ENCODE data around the gene AGPAT3. TPM values are rescaled to one million over a fixed set of nuclear protein-coding genes. Genes with fewer than 3 reads are reported as not detected.

The AGPAT3 gene
- total and polyA plus RNA-seq, 2 experiments from 2014 or later = 41.0 to 51.2 TPM

GRCh38 chr21:43971992-43972255 lies 106.9 kb downstream of the AGPAT3 start:
- WGBS (ENCODE audit: low lambda C conversion rate, missing lambda C conversion rate) = 99% methylated on average over 11 of the region's 11 CpGs
- H3K36me3 ChIP-seq (replicated peaks; ENCODE audit: insufficient read depth, low read depth) = no peaks in the 10 kb centered on the region
- no peak overlapping the region for H2AFZ ChIP-seq
- H3K27ac ChIP-seq = no peak overlapping the region
- no peaks in the 10 kb centered on the region for H3K79me2 ChIP-seq
- H4K20me1 ChIP-seq (ENCODE audit: insufficient read depth, poor library complexity, severe bottlenecking) = no peaks in the 10 kb centered on the region
- no peak overlapping the region for H3K4me2 ChIP-seq
- no peaks in the 10 kb centered on the region for H3K27me3 ChIP-seq
- H3K9me2 ChIP-seq (replicated peaks; ENCODE audit: insufficient read depth) = no peaks in the 10 kb centered on the region
- TF ChIP-seq CTCF (IDR thresholded peaks at IDR 0.05; ENCODE audit: poor library complexity) (no peak), EZH2phosphoT487 (IDR thresholded peaks at IDR 0.05; ENCODE audit: low read depth, severe bottlenecking, unreplicated experiment) (no peak), EZH2 (IDR thresholded peaks at IDR 0.05; ENCODE audit: borderline replicate concordance) (no peak)
- DNase-seq (ENCODE audit: low spot score) = no peak
- H3K4me3 ChIP-seq = no peak overlapping the region
- no peaks in the 10 kb centered on the region for H3K4me1 ChIP-seq (ENCODE audit: insufficient read depth)
- no peaks in the 10 kb centered on the region for H3K9me3 ChIP-seq (ENCODE audit: low read depth)

- Histone ChIP-seq H3K79me2 (no peaks in the 10 kb centered on the region), H3K4me3 (no peak overlapping the region), H3K9me2 (replicated peaks; ENCODE audit: insufficient read depth) (no peaks in the 10 kb centered on the region), H3K4me1 (ENCODE audit: insufficient read depth) (no peaks in the 10 kb centered on the region), H3K27ac (no peak overlapping the region), H3K9me3 (ENCODE audit: low read depth) (no peaks in the 10 kb centered on the region), H2AFZ (no peak overlapping the region), H4K20me1 (ENCODE audit: insufficient read depth, poor library complexity, severe bottlenecking) (no peaks in the 10 kb centered on the region), H3K27me3 (no peaks in the 10 kb centered on the region), H3K36me3 (replicated peaks; ENCODE audit: insufficient read depth, low read depth) (no peaks in the 10 kb centered on the region), H3K4me2 (no peak overlapping the region)
- no peak for DNase-seq (ENCODE audit: low spot score)
- 73% methylated on average over 29 of the region's 29 CpGs for WGBS (ENCODE audit: low lambda C conversion rate, missing lambda C conversion rate)
- TF ChIP-seq EZH2 (IDR thresholded peaks at IDR 0.05; ENCODE audit: borderline replicate concordance) = no peak
- no peak for TF ChIP-seq CTCF (IDR thresholded peaks at IDR 0.05; ENCODE audit: poor library complexity)
- TF ChIP-seq EZH2phosphoT487 (IDR thresholded peaks at IDR 0.05; ENCODE audit: low read depth, severe bottlenecking, unreplicated experiment) = no peak
These were observed 108.0 kb downstream of the AGPAT3 start for GRCh38 chr21:43972850-43973633.

GRCh38 chr21:43973634-43973955 lies 108.6 kb downstream of the AGPAT3 start:
- 90% methylated on average over 12 of the region's 12 CpGs for WGBS (ENCODE audit: low lambda C conversion rate, missing lambda C conversion rate)
- H3K9me3 ChIP-seq (ENCODE audit: low read depth) = no peaks in the 10 kb centered on the region
- no peaks in the 10 kb centered on the region for H3K27me3 ChIP-seq
- no peaks in the 10 kb centered on the region for H3K4me1 ChIP-seq (ENCODE audit: insufficient read depth)
- H3K9me2 ChIP-seq (replicated peaks; ENCODE audit: insufficient read depth) = no peaks in the 10 kb centered on the region
- no peaks in the 10 kb centered on the region for H4K20me1 ChIP-seq (ENCODE audit: insufficient read depth, poor library complexity, severe bottlenecking)
- H3K36me3 ChIP-seq (replicated peaks; ENCODE audit: insufficient read depth, low read depth) = no peaks in the 10 kb centered on the region
- no peak overlapping the region for H2AFZ ChIP-seq
- H3K4me3 ChIP-seq = no peak overlapping the region
- no peak overlapping the region for H3K4me2 ChIP-seq
- H3K79me2 ChIP-seq = no peaks in the 10 kb centered on the region
- H3K27ac ChIP-seq = no peak overlapping the region
- DNase-seq (ENCODE audit: low spot score) = no peak
- TF ChIP-seq CTCF (IDR thresholded peaks at IDR 0.05; ENCODE audit: poor library complexity) (no peak), EZH2 (IDR thresholded peaks at IDR 0.05; ENCODE audit: borderline replicate concordance) (no peak), EZH2phosphoT487 (IDR thresholded peaks at IDR 0.05; ENCODE audit: low read depth, severe bottlenecking, unreplicated experiment) (no peak)

All from hepatocyte (in vitro differentiated cells).